Colonic mucosa (tissue), 4 donors: ENCODE measurements around the gene TSTD2. TPM values are rescaled to one million over a fixed set of nuclear protein-coding genes. Genes with fewer than 3 reads are reported as not detected.
"Not testable (repeated sequence)": the region's sequence is repeated elsewhere in the genome, so short reads cannot be mapped to it uniquely, and the experiment has no call there.

Source experiments
- DNase-seq: peaks from one replicate; pipeline ENCODE4 v3.0.0-alpha.2; 2020
- H3K27ac ChIP-seq: fragments of 200-600 bp; one replicate; pipeline ENCODE4 v1.8.0; 2021
- H3K27me3 ChIP-seq: fragments of 200-600 bp; one replicate; pipeline ENCODE4 v1.8.0; 2021
- H3K36me3 ChIP-seq: fragments of 200-600 bp; one replicate; pipeline ENCODE4 v1.8.0; 2021
- H3K4me1 ChIP-seq: fragments of 200-600 bp; one replicate; pipeline ENCODE4 v1.8.0; 2021; ENCODE audit warnings: mild to moderate bottlenecking
- H3K4me3 ChIP-seq: fragments of 200-600 bp; one replicate; pipeline ENCODE4 v1.8.0; 2021
- H3K9ac ChIP-seq, 2 donors: one replicate each; pipeline ENCODE4 v1.7.0; 2013; ENCODE audit warnings: control low read depth in 2 of 2, low read depth in 2 of 2, low read length in 2 of 2
- H3K9me3 ChIP-seq: fragments of 200-600 bp; one replicate; pipeline ENCODE4 v1.8.0; 2021
- intact Hi-C: fragments of 100-400 bp; cut with DNase I; formaldehyde crosslinking; loops from one replicate; pipeline ENCODE4 v1.14.1; 2022
- total RNA-seq, 2 donors: library from RNA; stranded (reverse); fragmentation: NEBNext Ultra II Directional in 1 of 2; extraction: Animal tissue kit (Norgen Biotek cat#: 25700) in 1 of 2; gene quantifications; one replicate each; pipeline ENCODE4 v1.2.1, GENCODE V29; 2021
- TF ChIP-seq, protein P1 (sequence below): fragments of 200-600 bp; IDR thresholded peaks from one replicate; pipeline ENCODE4 v1.8.0; 2022; ENCODE audit warnings: antibody characterized with exemption, mild to moderate bottlenecking
- donor health status: healthy.
- donor health status: DM: no; HTN: no; CAD: no.
- donor health status: DM: no; HTN: no; CAD: no.

TSTD2 gene
- total RNA-seq, 2 donors from 2014 or later, result 14.7 to 17.5 TPM

- intact Hi-C loops, result no loop called here
- H3K4me1 ChIP-seq, result no peaks in the 10 kb centered on the region
- H3K9ac ChIP-seq, result no peak overlapping the region
- TF ChIP-seq, protein P1, sequence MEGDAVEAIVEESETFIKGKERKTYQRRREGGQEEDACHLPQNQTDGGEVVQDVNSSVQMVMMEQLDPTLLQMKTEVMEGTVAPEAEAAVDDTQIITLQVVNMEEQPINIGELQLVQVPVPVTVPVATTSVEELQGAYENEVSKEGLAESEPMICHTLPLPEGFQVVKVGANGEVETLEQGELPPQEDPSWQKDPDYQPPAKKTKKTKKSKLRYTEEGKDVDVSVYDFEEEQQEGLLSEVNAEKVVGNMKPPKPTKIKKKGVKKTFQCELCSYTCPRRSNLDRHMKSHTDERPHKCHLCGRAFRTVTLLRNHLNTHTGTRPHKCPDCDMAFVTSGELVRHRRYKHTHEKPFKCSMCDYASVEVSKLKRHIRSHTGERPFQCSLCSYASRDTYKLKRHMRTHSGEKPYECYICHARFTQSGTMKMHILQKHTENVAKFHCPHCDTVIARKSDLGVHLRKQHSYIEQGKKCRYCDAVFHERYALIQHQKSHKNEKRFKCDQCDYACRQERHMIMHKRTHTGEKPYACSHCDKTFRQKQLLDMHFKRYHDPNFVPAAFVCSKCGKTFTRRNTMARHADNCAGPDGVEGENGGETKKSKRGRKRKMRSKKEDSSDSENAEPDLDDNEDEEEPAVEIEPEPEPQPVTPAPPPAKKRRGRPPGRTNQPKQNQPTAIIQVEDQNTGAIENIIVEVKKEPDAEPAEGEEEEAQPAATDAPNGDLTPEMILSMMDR, result no peak
- no peak overlapping the region for H3K4me3 ChIP-seq
- no peak for DNase-seq
- no peaks in the 10 kb centered on the region for H3K9me3 ChIP-seq
- H3K36me3 ChIP-seq, result no peaks in the 10 kb centered on the region
- no peak overlapping the region for H3K27ac ChIP-seq
- no peaks in the 10 kb centered on the region for H3K27me3 ChIP-seq
Observed at GRCh38 chr9:97575673-97576200, 57.4 kb downstream of the TSTD2 start.

DNA sequence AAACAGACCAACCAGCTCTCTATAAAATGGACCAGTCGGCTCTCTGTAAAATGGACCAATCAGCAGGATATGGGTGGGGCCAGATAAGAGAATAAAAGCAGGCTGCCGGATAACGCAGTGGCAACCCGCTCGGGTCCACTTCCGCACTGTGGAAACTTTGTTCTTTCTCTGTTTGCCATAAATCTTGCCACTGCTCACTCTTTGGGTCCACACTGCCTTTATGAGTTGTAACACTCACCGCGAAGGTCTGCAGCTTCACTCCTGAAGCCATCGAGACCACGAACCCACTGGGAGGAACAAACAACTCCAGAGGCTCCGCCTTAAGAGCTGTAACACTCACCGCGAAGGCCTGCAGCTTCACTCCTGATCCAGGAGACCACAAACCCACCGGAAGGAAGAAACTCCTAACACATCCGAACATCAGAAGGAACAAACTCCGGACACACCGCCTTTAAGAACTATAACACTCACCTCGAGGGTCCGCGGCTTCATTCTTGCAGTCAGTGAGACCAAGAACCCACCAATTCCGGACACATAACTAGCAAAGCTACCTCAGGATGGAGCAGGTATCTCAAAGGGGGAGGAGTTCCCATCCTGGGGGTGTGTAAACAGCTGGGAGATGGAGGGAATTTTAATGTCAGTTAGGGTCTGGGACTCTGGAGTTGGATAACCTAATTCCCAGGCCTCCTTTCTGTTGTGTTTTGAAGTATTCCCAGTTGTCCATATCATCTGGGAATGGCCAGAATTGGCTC, 58.1 kb downstream of the TSTD2 start:
- DNase-seq, H3K4me3 ChIP-seq, H3K27ac ChIP-seq, H3K36me3 ChIP-seq, H3K9me3 ChIP-seq, H3K4me1 ChIP-seq, intact Hi-C loops, H3K27me3 ChIP-seq, H3K9ac ChIP-seq: not testable (repeated sequence)

DNA sequence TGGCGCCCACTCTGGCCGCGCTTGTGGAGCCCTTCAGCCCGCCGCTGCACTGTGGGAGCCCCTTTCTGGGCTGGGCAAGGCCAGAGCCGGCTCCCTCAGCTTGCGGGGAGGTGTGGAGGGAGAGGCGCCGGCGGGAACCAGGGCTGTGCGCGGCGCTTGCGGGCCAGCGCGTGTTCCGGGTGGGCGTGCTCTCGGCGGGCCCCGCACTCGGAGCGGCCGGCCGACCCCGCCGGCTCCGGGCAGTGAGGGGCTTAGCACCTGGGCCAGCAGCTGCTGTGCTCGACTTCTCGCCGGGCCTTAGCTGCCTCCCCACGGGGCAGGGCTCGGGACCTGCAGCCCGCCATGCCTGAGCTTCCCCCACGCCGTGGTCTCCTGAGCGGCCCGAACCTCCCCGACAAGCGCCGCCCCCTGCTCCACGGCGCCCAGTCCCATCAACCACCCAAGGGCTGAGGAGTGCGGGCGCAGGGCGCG, 59.0 kb downstream of the TSTD2 start:
- H3K4me3 ChIP-seq, H3K9me3 ChIP-seq, H3K27me3 ChIP-seq, DNase-seq, H3K27ac ChIP-seq, intact Hi-C loops, H3K9ac ChIP-seq, H3K36me3 ChIP-seq, H3K4me1 ChIP-seq: not testable (repeated sequence)

- Histone ChIP-seq H3K27ac (no peak overlapping the region), H3K27me3 (no peaks in the 10 kb centered on the region), H3K4me1 (no peaks in the 10 kb centered on the region), H3K36me3 (no peaks in the 10 kb centered on the region), H3K9me3 (no peaks in the 10 kb centered on the region), H3K9ac (no peak overlapping the region), H3K4me3 (no peak overlapping the region)
- TF ChIP-seq, protein P1, result no peak
- intact Hi-C loops, result no loop called here
- no peak for DNase-seq
Observed at GRCh38 chr9:97573482-97574073, 59.6 kb downstream of the TSTD2 start.

DNA sequence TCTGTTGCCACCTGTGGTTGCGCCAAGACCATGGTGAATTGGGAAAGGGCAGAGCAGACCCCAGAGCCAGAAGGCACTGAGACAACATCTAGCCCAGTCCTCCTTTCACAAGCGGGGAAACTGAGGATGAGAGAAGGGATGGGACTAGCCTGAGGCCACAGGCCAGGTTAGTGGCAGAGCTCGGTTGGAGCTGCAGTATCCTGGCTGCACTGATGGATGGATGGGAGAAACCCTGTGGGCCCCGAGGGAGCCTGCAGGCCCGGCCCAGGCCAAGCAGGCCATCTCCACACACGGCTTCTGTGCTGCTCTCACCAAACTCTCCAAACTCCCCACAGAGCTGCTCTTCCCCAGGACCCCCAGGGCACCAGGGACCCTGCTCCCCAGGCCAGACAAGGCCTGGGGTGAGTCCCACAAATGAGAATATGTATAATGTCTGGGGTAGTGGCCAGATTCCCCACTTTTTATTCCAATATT, 60.2 kb downstream of the TSTD2 start:
- H3K27me3 ChIP-seq, result no peaks in the 10 kb centered on the region
- TF ChIP-seq, protein P1, result no peak
- H3K4me1 ChIP-seq, result no peaks in the 10 kb centered on the region
- no peak for DNase-seq
- H3K4me3 ChIP-seq, result no peak overlapping the region
- no peaks in the 10 kb centered on the region for H3K9me3 ChIP-seq
- H3K9ac ChIP-seq, result no peak overlapping the region
- H3K27ac ChIP-seq, result no peak overlapping the region
- intact Hi-C loops, result no loop called here
- no peaks in the 10 kb centered on the region for H3K36me3 ChIP-seq

- Histone ChIP-seq H3K4me1 (no peaks in the 10 kb centered on the region), H3K27ac (no peak overlapping the region), H3K9ac (no peak overlapping the region), H3K27me3 (no peaks in the 10 kb centered on the region), H3K4me3 (no peak overlapping the region), H3K9me3 (no peaks in the 10 kb centered on the region), H3K36me3 (no peaks in the 10 kb centered on the region)
- no peak for DNase-seq
- TF ChIP-seq, protein P1, result no peak
- intact Hi-C loops, result no loop called here
Observed at GRCh38 chr9:97572196-97572891, 60.8 kb downstream of the TSTD2 start.
